ENCODE data around the gene TM9SF1. TPM values are rescaled to one million over a fixed set of nuclear protein-coding genes. Genes with fewer than 3 reads are reported as not detected.

The TM9SF1 gene
- total RNA-seq, 1 experiment from 2014 or later = 31.3 TPM

- H3K9me3 ChIP-seq (ENCODE audit: low read length) = no peaks in the 10 kb centered on the region
- H2AFZ ChIP-seq (ENCODE audit: low read length) = no peak overlapping the region
- H3K4me2 ChIP-seq (ENCODE audit: low read depth, low read length, poor library complexity, severe bottlenecking) = peak overlapping the region; percentile 89
- no peak overlapping the region for H3K27ac ChIP-seq (ENCODE audit: low read length)
- H3K9me2 ChIP-seq (replicated peaks; ENCODE audit: insufficient read depth, low read length) = no peaks in the 10 kb centered on the region
- H3K4me3 ChIP-seq (ENCODE audit: low read length) = no peak overlapping the region; the same call in 1 of the 2 replicates
- H3K27me3 ChIP-seq (ENCODE audit: low read length) = no peaks in the 10 kb centered on the region
- peaks cover 66% of the 10 kb centered on the region for H3K79me2 ChIP-seq (ENCODE audit: low read length)
- DNase-seq = no peak
- H3K9ac ChIP-seq (ENCODE audit: low read length) = peak overlapping the region; percentile 99; the same call in 1 of the 2 replicates
- peaks cover 58% of the 10 kb centered on the region for H3K4me1 ChIP-seq (ENCODE audit: low read length)
- peaks cover 16% of the 10 kb centered on the region for H3K36me3 ChIP-seq (ENCODE audit: insufficient read depth, low read length)
- H4K20me1 ChIP-seq (ENCODE audit: insufficient read depth, low read depth, low read length) = peaks cover 12% of the 10 kb centered on the region
Observed at GRCh38 chr14:24144451-24144850, 50.8 kb downstream of the TM9SF1 start.

- DNase-seq = no peak
- Histone ChIP-seq H4K20me1 (ENCODE audit: insufficient read depth, low read depth, low read length) (peaks cover 9% of the 10 kb centered on the region), H3K9me3 (ENCODE audit: low read length) (no peaks in the 10 kb centered on the region), H3K4me2 (ENCODE audit: low read depth, low read length, poor library complexity, severe bottlenecking) (no peak overlapping the region), H3K27me3 (ENCODE audit: low read length) (no peaks in the 10 kb centered on the region), H3K9ac (ENCODE audit: low read length) (no peak overlapping the region), H3K9me2 (replicated peaks; ENCODE audit: insufficient read depth, low read length) (no peaks in the 10 kb centered on the region), H3K4me1 (ENCODE audit: low read length) (peaks cover 59% of the 10 kb centered on the region), H2AFZ (ENCODE audit: low read length) (no peak overlapping the region), H3K4me3 (ENCODE audit: low read length) (no peak overlapping the region), H3K79me2 (ENCODE audit: low read length) (peaks cover 66% of the 10 kb centered on the region), H3K36me3 (ENCODE audit: insufficient read depth, low read length) (peaks cover 21% of the 10 kb centered on the region), H3K27ac (ENCODE audit: low read length) (peak overlapping the region; percentile 2; the same call in 1 of the 2 replicates)
Observed at GRCh38 chr14:24143511-24143910, 51.7 kb downstream of the TM9SF1 start.

- H3K27me3 ChIP-seq (ENCODE audit: low read length) = no peaks in the 10 kb centered on the region
- peaks cover 73% of the 10 kb centered on the region for H3K4me1 ChIP-seq (ENCODE audit: low read length)
- H3K79me2 ChIP-seq (ENCODE audit: low read length) = peaks cover 75% of the 10 kb centered on the region
- H3K9ac ChIP-seq (ENCODE audit: low read length) = peak within 1 kb of the TSS; percentile 94
- no peaks in the 10 kb centered on the region for H4K20me1 ChIP-seq (ENCODE audit: insufficient read depth, low read depth, low read length)
- H2AFZ ChIP-seq (ENCODE audit: low read length) = peak within 1 kb of the TSS; percentile 32; the same call in 1 of the 2 replicates
- H3K9me2 ChIP-seq (replicated peaks; ENCODE audit: insufficient read depth, low read length) = no peaks in the 10 kb centered on the region
- peak within 1 kb of the TSS; percentile 83 for H3K4me3 ChIP-seq (ENCODE audit: low read length)
- H3K36me3 ChIP-seq (ENCODE audit: insufficient read depth, low read length) = peaks cover 30% of the 10 kb centered on the region
- peak within 1 kb of the TSS; percentile 81 for H3K27ac ChIP-seq (ENCODE audit: low read length)
- H3K9me3 ChIP-seq (ENCODE audit: low read length) = no peaks in the 10 kb centered on the region
- H3K4me2 ChIP-seq (ENCODE audit: low read depth, low read length, poor library complexity, severe bottlenecking) = peak within 1 kb of the TSS; percentile 82
- peak; percentile 100 for DNase-seq
Observed at GRCh38 chr14:24141097-24141880, 54.0 kb downstream of the TM9SF1 start, which contains the start of gene EMC9. EMC9 (minus strand) TSS chr14:24141591; CDS start chr14:24141304, 287 bp downstream.

GRCh38 chr14:24139272-24139934 is 55.8 kb downstream of the TM9SF1 start:
- peaks cover 59% of the 10 kb centered on the region for H3K79me2 ChIP-seq (ENCODE audit: low read length)
- H3K9ac ChIP-seq (ENCODE audit: low read length) = peak overlapping the region; percentile 94
- H3K4me1 ChIP-seq (ENCODE audit: low read length) = peaks cover 67% of the 10 kb centered on the region
- H3K27me3 ChIP-seq (ENCODE audit: low read length) = no peaks in the 10 kb centered on the region
- DNase-seq = peak; percentile 62
- H4K20me1 ChIP-seq (ENCODE audit: insufficient read depth, low read depth, low read length) = no peaks in the 10 kb centered on the region
- H3K27ac ChIP-seq (ENCODE audit: low read length) = peak overlapping the region; percentile 52
- H3K9me2 ChIP-seq (replicated peaks; ENCODE audit: insufficient read depth, low read length) = no peaks in the 10 kb centered on the region
- H3K9me3 ChIP-seq (ENCODE audit: low read length) = no peaks in the 10 kb centered on the region
- peak overlapping the region; percentile 76 for H3K4me2 ChIP-seq (ENCODE audit: low read depth, low read length, poor library complexity, severe bottlenecking)
- H3K4me3 ChIP-seq (ENCODE audit: low read length) = peak overlapping the region; percentile 83
- no peak overlapping the region for H2AFZ ChIP-seq (ENCODE audit: low read length)
- H3K36me3 ChIP-seq (ENCODE audit: insufficient read depth, low read length) = peaks cover 24% of the 10 kb centered on the region

Small RNA genes lying within 50 kb of the gene (small RNA-seq; reads per million reads assigned to genes)
- gene AL136295.4 = not detected
- gene CHMP4A = 0.28 reads per million
- gene IPO4 = 0.95 reads per million, percentile 28 among the genes with 10 or more reads in this experiment
- 0.43 reads per million, percentile 6 among the genes with 10 or more reads in this experiment for gene IRF9
- gene MDP1 = not detected
- 0.47 reads per million, percentile 8 among the genes with 10 or more reads in this experiment for gene RNA5SP383

Other genes starting within 250 kb of the TM9SF1 start
- 63.8 and 175 TPM in 2 replicates for gene DHRS4, start 241.7 kb downstream of the TM9SF1 start, total RNA-seq (2014; rRNA removed; shearing (Covaris generic); ENCODE audit: low replicate concordance)
- 53.7 and 66.1 TPM in 2 replicates for gene DHRS4L2, start 206.5 kb downstream of the TM9SF1 start, total RNA-seq (2014; rRNA removed; shearing (Covaris generic); ENCODE audit: low replicate concordance)
- gene CARMIL3, start 143.4 kb downstream of the TM9SF1 start, total RNA-seq (2014; rRNA removed; shearing (Covaris generic); ENCODE audit: low replicate concordance) = 58.4 and 110 TPM in 2 replicates
- 0.04 and 1.3 TPM in 2 replicates for gene CPNE6, start 123.9 kb downstream of the TM9SF1 start, total RNA-seq (2014; rRNA removed; shearing (Covaris generic); ENCODE audit: low replicate concordance)
- 106 and 151 TPM in 2 replicates for gene PCK2, start 101.1 kb downstream of the TM9SF1 start, total RNA-seq (2014; rRNA removed; shearing (Covaris generic); ENCODE audit: low replicate concordance)
- 93.5 and 103 TPM in 2 replicates for gene DCAF11, start 80.7 kb downstream of the TM9SF1 start, total RNA-seq (2014; rRNA removed; shearing (Covaris generic); ENCODE audit: low replicate concordance)
- 1.5 and 2.5 TPM in 2 replicates for gene NRL, start 80.5 kb downstream of the TM9SF1 start, total RNA-seq (2014; rRNA removed; shearing (Covaris generic); ENCODE audit: low replicate concordance)
- gene FITM1, start 64.8 kb downstream of the TM9SF1 start, total RNA-seq (2014; rRNA removed; shearing (Covaris generic); ENCODE audit: low replicate concordance) = 0.89 and 1.6 TPM in 2 replicates
- 435 and 452 TPM in 2 replicates for gene PSME1, start 59.2 kb downstream of the TM9SF1 start, total RNA-seq (2014; rRNA removed; shearing (Covaris generic); ENCODE audit: low replicate concordance)
- gene EMC9, start 53.9 kb downstream of the TM9SF1 start, total RNA-seq (2014; rRNA removed; shearing (Covaris generic); ENCODE audit: low replicate concordance) = 35.3 and 95.4 TPM in 2 replicates
- gene PSME2, start 48.8 kb downstream of the TM9SF1 start, total RNA-seq (2014; rRNA removed; shearing (Covaris generic); ENCODE audit: low replicate concordance) = 469 and 536 TPM in 2 replicates
- 82.0 and 153 TPM in 2 replicates for gene RNF31, start 47.9 kb downstream of the TM9SF1 start, total RNA-seq (2014; rRNA removed; shearing (Covaris generic); ENCODE audit: low replicate concordance)
- gene IRF9, start 34.2 kb downstream of the TM9SF1 start, total RNA-seq (2014; rRNA removed; shearing (Covaris generic); ENCODE audit: low replicate concordance) = 72.7 and 79.8 TPM in 2 replicates
- gene REC8, start 23.4 kb downstream of the TM9SF1 start, total RNA-seq (2014; rRNA removed; shearing (Covaris generic); ENCODE audit: low replicate concordance) = 22.1 and 34.6 TPM in 2 replicates
- 48.9 and 118 TPM in 2 replicates for gene IPO4, start 6.6 kb downstream of the TM9SF1 start, total RNA-seq (2014; rRNA removed; shearing (Covaris generic); ENCODE audit: low replicate concordance)
- gene TSSK4, start 10.3 kb upstream of the TM9SF1 start, total RNA-seq (2014; rRNA removed; shearing (Covaris generic); ENCODE audit: low replicate concordance) = 4.2 TPM in 1 of 2 replicates, not detected in the other
- 36.8 and 94.6 TPM in 2 replicates for gene CHMP4A, start 18.0 kb upstream of the TM9SF1 start, total RNA-seq (2014; rRNA removed; shearing (Covaris generic); ENCODE audit: low replicate concordance)
- 30.7 and 35.4 TPM in 2 replicates for gene MDP1, start 20.6 kb upstream of the TM9SF1 start, total RNA-seq (2014; rRNA removed; shearing (Covaris generic); ENCODE audit: low replicate concordance)
- gene NEDD8, start 36.9 kb upstream of the TM9SF1 start, total RNA-seq (2014; rRNA removed; shearing (Covaris generic); ENCODE audit: low replicate concordance) = 293 and 323 TPM in 2 replicates
- gene GMPR2, start 37.5 kb upstream of the TM9SF1 start, total RNA-seq (2014; rRNA removed; shearing (Covaris generic); ENCODE audit: low replicate concordance) = 132 and 164 TPM in 2 replicates
- gene TINF2, start 47.2 kb upstream of the TM9SF1 start, total RNA-seq (2014; rRNA removed; shearing (Covaris generic); ENCODE audit: low replicate concordance) = 81.1 and 104 TPM in 2 replicates
- gene TGM1, start 67.7 kb upstream of the TM9SF1 start, total RNA-seq (2014; rRNA removed; shearing (Covaris generic); ENCODE audit: low replicate concordance) = 1.3 and 5.2 TPM in 2 replicates
- gene RABGGTA, start 76.2 kb upstream of the TM9SF1 start, total RNA-seq (2014; rRNA removed; shearing (Covaris generic); ENCODE audit: low replicate concordance) = 45.1 and 64.1 TPM in 2 replicates
- 27.1 and 35.9 TPM in 2 replicates for gene DHRS1, start 104.3 kb upstream of the TM9SF1 start, total RNA-seq (2014; rRNA removed; shearing (Covaris generic); ENCODE audit: low replicate concordance)
- 42.0 and 44.7 TPM in 2 replicates for gene NOP9, start 104.4 kb upstream of the TM9SF1 start, total RNA-seq (2014; rRNA removed; shearing (Covaris generic); ENCODE audit: low replicate concordance)
- gene CIDEB, start 112.5 kb upstream of the TM9SF1 start, total RNA-seq (2014; rRNA removed; shearing (Covaris generic); ENCODE audit: low replicate concordance) = 7.1 and 9.9 TPM in 2 replicates
- gene LTB4R2, start 114.7 kb upstream of the TM9SF1 start, total RNA-seq (2014; rRNA removed; shearing (Covaris generic); ENCODE audit: low replicate concordance) = 12.9 and 41.5 TPM in 2 replicates
- gene LTB4R, start 116.1 kb upstream of the TM9SF1 start, total RNA-seq (2014; rRNA removed; shearing (Covaris generic); ENCODE audit: low replicate concordance) = 26.6 and 29.6 TPM in 2 replicates
- 0.07 and 0.69 TPM in 2 replicates for gene ADCY4, start 139.6 kb upstream of the TM9SF1 start, total RNA-seq (2014; rRNA removed; shearing (Covaris generic); ENCODE audit: low replicate concordance)
- 1.6 and 2.3 TPM in 2 replicates for gene RIPK3, start 144.6 kb upstream of the TM9SF1 start, total RNA-seq (2014; rRNA removed; shearing (Covaris generic); ENCODE audit: low replicate concordance)
- gene NFATC4, start 172.7 kb upstream of the TM9SF1 start, total RNA-seq (2014; rRNA removed; shearing (Covaris generic); ENCODE audit: low replicate concordance) = 17.1 and 19.9 TPM in 2 replicates
- gene NYNRIN, start 203.6 kb upstream of the TM9SF1 start, total RNA-seq (2014; rRNA removed; shearing (Covaris generic); ENCODE audit: low replicate concordance) = not detected in 2 replicates
- 1.1 and 3.6 TPM in 2 replicates for gene CBLN3, start 234.2 kb upstream of the TM9SF1 start, total RNA-seq (2014; rRNA removed; shearing (Covaris generic); ENCODE audit: low replicate concordance)
- gene KHNYN, start 234.5 kb upstream of the TM9SF1 start, total RNA-seq (2014; rRNA removed; shearing (Covaris generic); ENCODE audit: low replicate concordance) = 50.8 and 109 TPM in 2 replicates
- 53.3 and 77.2 TPM in 2 replicates for gene SDR39U1, start 247.3 kb upstream of the TM9SF1 start, total RNA-seq (2014; rRNA removed; shearing (Covaris generic); ENCODE audit: low replicate concordance)